CD8-positive, alpha-beta memory T cell (primary cell): ENCODE measurements around the gene CHFR. TPM values are rescaled to one million over a fixed set of nuclear protein-coding genes. Genes with fewer than 3 reads are reported as not detected.
A peak's percentile ranks its signal among the peaks of the same experiment; 100 is the strongest.

Experiments used
- CTCF ChIA-PET: fragments of 350-600 bp; sonication (Branson Sonifier 250); formaldehyde crosslinking; loops from one replicate; lab custom pipeline; 2021; ENCODE audit warnings: antibody characterized with exemption; lab: Charles Lee
- POLR2A ChIA-PET: fragments of 350-600 bp; sonication (Branson Sonifier 250); formaldehyde crosslinking; loops from one replicate; lab custom pipeline; 2021; ENCODE audit warnings: antibody characterized with exemption; lab: Charles Lee
- DNase-seq, 5 donors: peaks; one replicate each; pipeline versions ENCODE4 v3.0.0 to v3.0.0-alpha.2; 2020 to 2022; ENCODE audit warnings: mixed read lengths in 1 of 5
- H3K27ac ChIP-seq: one replicate; pipeline ENCODE4 v1.7.0; 2013; ENCODE audit warnings: low read depth, mild to moderate bottlenecking, low read length, moderate library complexity
- H3K27me3 ChIP-seq: 2 replicates; pipeline ENCODE4 v1.7.0; 2013; ENCODE audit warnings: low read length, mild to moderate bottlenecking; ENCODE audit not compliant: insufficient read depth, poor library complexity, severe bottlenecking
- H3K36me3 ChIP-seq: 2 replicates; pipeline ENCODE4 v1.7.0; 2013; ENCODE audit warnings: mild to moderate bottlenecking, low read length, moderate library complexity; ENCODE audit not compliant: insufficient read depth
- H3K4me1 ChIP-seq: 2 replicates; pipeline ENCODE4 v1.7.0; 2013; ENCODE audit warnings: mild to moderate bottlenecking, low read length, moderate library complexity; ENCODE audit not compliant: insufficient read depth
- H3K4me3 ChIP-seq: 2 replicates; pipeline ENCODE4 v1.7.0; 2013; ENCODE audit warnings: mild to moderate bottlenecking, low read length
- H3K9me3 ChIP-seq: 2 replicates; pipeline ENCODE4 v1.7.0; 2013; ENCODE audit warnings: mild to moderate bottlenecking, low read length
- H3K27ac Mint-ChIP-seq, 8 donors: one replicate each; pipeline ENCODE4 v1.8.0; 2020 to 2021; ENCODE audit warnings: mixed read lengths in 8 of 8, mild to moderate bottlenecking in 6 of 8, inconsistent platforms in 3 of 8, moderate library complexity in 3 of 8
- H3K27me3 Mint-ChIP-seq, 2 donors: one replicate each; pipeline ENCODE4 v1.8.0; 2020 to 2021; ENCODE audit warnings: mixed read lengths in 2 of 2, mild to moderate bottlenecking in 1 of 2, moderate library complexity in 1 of 2
- H3K36me3 Mint-ChIP-seq, 3 donors: one replicate each; pipeline ENCODE4 v1.8.0; 2020 to 2021; ENCODE audit warnings: mixed read lengths in 3 of 3, inconsistent platforms in 1 of 3, mild to moderate bottlenecking in 1 of 3
- H3K4me1 Mint-ChIP-seq, 3 donors: one replicate each; pipeline ENCODE4 v1.8.0; 2020 to 2021; ENCODE audit warnings: mixed read lengths in 3 of 3, inconsistent platforms in 1 of 3, mild to moderate bottlenecking in 1 of 3
- H3K4me3 Mint-ChIP-seq, 7 donors: one replicate each; pipeline ENCODE4 v1.8.0; 2020 to 2021; ENCODE audit warnings: mixed read lengths in 7 of 7, mild to moderate bottlenecking in 6 of 7, moderate library complexity in 4 of 7, inconsistent platforms in 2 of 7
- H3K9me3 Mint-ChIP-seq, 5 donors: one replicate each; pipeline ENCODE4 v1.8.0; 2020 to 2022; ENCODE audit warnings: mixed read lengths in 5 of 5, mild to moderate bottlenecking in 3 of 5, moderate library complexity in 2 of 5, inconsistent platforms in 1 of 5
- polyA plus RNA-seq: library from polyadenylated mRNA; unstranded; fragments of 300-500 nt; fragmentation: Illumina TruSeq; gene quantifications from one replicate; pipeline ENCODE4 v1.2.3, GENCODE V29; 2021
- total RNA-seq, 2 experiments: library from RNA; stranded (reverse); gene quantifications; one replicate each; pipeline ENCODE4 v1.2.3, GENCODE V29; 2021

Gene CHFR
- total and polyA plus RNA-seq, 3 experiments from 2014 or later: 35.0 to 57.7 (median 55.9) TPM

- no peaks in the 10 kb centered on the region for H3K9me3 Mint-ChIP-seq
- ChIA-PET CTCF (interaction anchor here (1.0 to 2.1 kb wide), 2 partner anchors 8 to 31 kb away, joined by 3 to 7 read pairs; no protein-coding TSS in a partner anchor), POLR2A (interaction anchor here (1.1 to 1.4 kb wide), 2 partner anchors 35 to 45 kb away, joined by 4 to 5 read pairs; no protein-coding TSS in a partner anchor)
- H3K36me3 Mint-ChIP-seq: peaks cover 0 to 68% (median 10%) of the 10 kb centered on the region in 3 donors
- Histone ChIP-seq H3K36me3 (peaks cover 14% of the 10 kb centered on the region), H3K27ac (no peak overlapping the region), H3K4me1 (peaks cover 19% of the 10 kb centered on the region), H3K9me3 (no peaks in the 10 kb centered on the region), H3K4me3 (no peak overlapping the region), H3K27me3 (no peaks in the 10 kb centered on the region)
- peak overlapping the region in 3 of 7 donors; percentile 15 to 67 (median 39) for H3K4me3 Mint-ChIP-seq
- H3K27ac Mint-ChIP-seq: peak overlapping the region in 7 of 8 donors; percentile 47 to 91 (median 81)
- DNase-seq: no peak
- no peaks in the 10 kb centered on the region for H3K27me3 Mint-ChIP-seq
- peaks cover 18 to 28% (median 23%) of the 10 kb centered on the region in 3 donors for H3K4me1 Mint-ChIP-seq
These were observed 13.7 kb downstream of the CHFR start for GRCh38 chr12:132873724-132874123.

GRCh38 chr12:132872975-132873421 lies 14.4 kb downstream of the CHFR start:
- H3K9me3 ChIP-seq: no peaks in the 10 kb centered on the region
- H3K27ac ChIP-seq: no peak overlapping the region
- H3K4me1 ChIP-seq: peaks cover 20% of the 10 kb centered on the region
- peaks cover 18 to 28% (median 24%) of the 10 kb centered on the region in 3 donors for H3K4me1 Mint-ChIP-seq
- H3K9me3 Mint-ChIP-seq: no peaks in the 10 kb centered on the region
- POLR2A ChIA-PET: interaction anchor here (0.7 to 1.4 kb wide), 4 partner anchors 14 to 44 kb away, joined by 3 to 5 read pairs (median 4); partner anchors contain the start of gene CHFR
- peak in 3 of 5 donors; percentile 18 to 54 (median 51) for DNase-seq
- H3K27me3 ChIP-seq: no peaks in the 10 kb centered on the region
- peak overlapping the region in 7 of 8 donors; percentile 57 to 94 (median 87) for H3K27ac Mint-ChIP-seq
- no peaks in the 10 kb centered on the region for H3K27me3 Mint-ChIP-seq
- no peak overlapping the region for H3K4me3 ChIP-seq
- H3K4me3 Mint-ChIP-seq: peak overlapping the region in 6 of 7 donors; percentile 43 to 85 (median 64)
- peaks cover 14% of the 10 kb centered on the region for H3K36me3 ChIP-seq
- peaks cover 0 to 73% (median 9%) of the 10 kb centered on the region in 3 donors for H3K36me3 Mint-ChIP-seq
- CTCF ChIA-PET: interaction anchor here (1.0 to 2.1 kb wide), 2 partner anchors 9 to 32 kb away, joined by 3 to 7 read pairs; no protein-coding TSS in a partner anchor

DNA sequence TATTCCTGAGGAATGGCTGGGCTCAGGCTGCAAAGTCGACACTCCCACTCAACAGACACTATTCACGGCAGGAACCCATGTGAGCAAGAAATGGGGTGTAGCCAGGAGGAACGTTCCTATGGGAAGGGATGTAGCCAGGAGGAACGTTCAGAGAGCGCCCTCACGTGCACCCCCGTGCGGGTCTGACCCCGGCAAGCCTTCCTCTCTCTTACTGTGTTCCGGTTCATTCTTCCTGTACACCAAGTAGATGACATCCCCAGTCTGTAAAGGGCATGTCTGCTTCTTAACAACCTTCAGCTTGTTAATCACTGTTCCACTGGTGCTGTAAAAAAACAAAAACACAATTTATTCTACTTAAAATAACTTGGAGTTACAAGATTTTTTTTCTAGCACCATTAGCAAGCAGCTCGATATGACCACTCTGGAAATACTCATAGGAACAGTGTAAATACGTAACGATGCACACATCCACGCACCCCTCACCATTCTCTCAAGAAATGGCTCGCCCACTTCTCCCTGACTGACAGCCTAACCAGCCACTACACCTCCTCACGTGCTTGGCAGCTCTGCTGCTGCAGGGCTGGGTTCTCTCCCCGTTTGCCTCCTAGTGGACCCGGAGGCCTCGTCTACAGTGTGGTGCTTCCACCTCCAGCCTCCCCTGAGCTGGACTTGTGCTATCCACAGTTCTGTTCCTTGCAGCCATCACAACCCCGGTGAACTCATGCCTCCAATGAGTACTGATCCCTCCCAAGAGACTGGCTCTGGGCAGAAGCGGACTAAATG lies 15.1 kb downstream of the CHFR start:
- Histone ChIP-seq H3K4me3 (no peak overlapping the region), H3K36me3 (peaks cover 13% of the 10 kb centered on the region), H3K27ac (no peak overlapping the region), H3K9me3 (no peaks in the 10 kb centered on the region), H3K4me1 (peaks cover 27% of the 10 kb centered on the region), H3K27me3 (no peaks in the 10 kb centered on the region)
- H3K4me1 Mint-ChIP-seq: peaks cover 21 to 31% (median 30%) of the 10 kb centered on the region in 3 donors
- H3K36me3 Mint-ChIP-seq: peaks cover 0 to 75% (median 11%) of the 10 kb centered on the region in 3 donors
- CTCF ChIA-PET: interaction anchor here (1.1 to 2.1 kb wide), 2 partner anchors 32 to 43 kb away, joined by 3 to 7 read pairs; partner anchors contain the start of gene GOLGA3
- no peaks in the 10 kb centered on the region for H3K9me3 Mint-ChIP-seq
- peak in 1 of 5 donors; percentile 17 for DNase-seq
- peak overlapping the region in 4 of 7 donors; percentile 59 to 75 (median 64) for H3K4me3 Mint-ChIP-seq
- peak overlapping the region in 7 of 8 donors; percentile 33 to 94 (median 72) for H3K27ac Mint-ChIP-seq
- H3K27me3 Mint-ChIP-seq: no peaks in the 10 kb centered on the region
- POLR2A ChIA-PET: interaction anchor here (0.7 to 1.4 kb wide), 4 partner anchors 15 to 43 kb away, joined by 3 to 5 read pairs (median 4); partner anchors contain the start of gene CHFR

DNA sequence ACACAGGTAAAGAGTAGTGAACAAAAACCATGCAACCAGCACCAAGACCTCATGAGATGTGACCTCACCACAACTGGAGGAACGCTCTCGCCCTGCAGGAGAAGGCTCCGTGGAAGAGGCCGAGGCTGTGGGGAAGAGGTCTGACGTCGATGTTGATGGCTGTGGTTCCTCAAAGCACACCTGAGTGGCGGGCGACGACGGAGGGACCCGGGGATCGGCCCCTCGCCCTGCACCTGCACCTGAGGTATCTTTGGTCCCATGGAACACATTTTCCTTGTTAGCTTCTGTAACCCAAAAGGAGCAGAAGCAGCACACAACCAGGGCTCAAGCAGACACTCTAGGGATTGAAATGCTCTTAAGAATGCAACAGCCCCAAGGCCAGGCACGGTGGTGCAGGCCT lies 17.9 kb downstream of the CHFR start:
- peaks cover 26 to 41% (median 33%) of the 10 kb centered on the region in 3 donors for H3K4me1 Mint-ChIP-seq
- DNase-seq: no peak
- H3K27ac ChIP-seq: no peak overlapping the region
- no peak overlapping the region for H3K4me3 ChIP-seq
- H3K36me3 Mint-ChIP-seq: peaks cover 0 to 73% (median 17%) of the 10 kb centered on the region in 3 donors
- no peaks in the 10 kb centered on the region for H3K27me3 ChIP-seq
- H3K9me3 ChIP-seq: no peaks in the 10 kb centered on the region
- POLR2A ChIA-PET: interaction anchor here (0.7 kb wide), 1 partner anchor 22 kb away, joined by 3 read pairs; no protein-coding TSS in a partner anchor
- no peaks in the 10 kb centered on the region for H3K27me3 Mint-ChIP-seq
- CTCF ChIA-PET: no interaction called here
- no peaks in the 10 kb centered on the region for H3K9me3 Mint-ChIP-seq
- H3K36me3 ChIP-seq: peaks cover 15% of the 10 kb centered on the region
- no peak overlapping the region for H3K27ac Mint-ChIP-seq
- H3K4me1 ChIP-seq: peaks cover 41% of the 10 kb centered on the region
- no peak overlapping the region for H3K4me3 Mint-ChIP-seq

- Mint-ChIP-seq H3K27ac (peak overlapping the region in 5 of 8 donors; percentile 29 to 83 (median 34)), H3K9me3 (no peaks in the 10 kb centered on the region), H3K4me1 (peaks cover 13 to 23% (median 15%) of the 10 kb centered on the region in 3 donors), H3K27me3 (no peaks in the 10 kb centered on the region), H3K4me3 (peak overlapping the region in 1 of 7 donors; percentile 47), H3K36me3 (peaks cover 0 to 67% (median 17%) of the 10 kb centered on the region in 3 donors)
- Histone ChIP-seq H3K9me3 (no peaks in the 10 kb centered on the region), H3K27ac (no peak overlapping the region), H3K27me3 (no peaks in the 10 kb centered on the region), H3K36me3 (peaks cover 14% of the 10 kb centered on the region), H3K4me3 (no peak overlapping the region), H3K4me1 (peaks cover 22% of the 10 kb centered on the region)
- DNase-seq: no peak
- ChIA-PET POLR2A (no interaction called here), CTCF (no interaction called here)
These were observed 21.1 kb downstream of the CHFR start for GRCh38 chr12:132866251-132866828.

DNA sequence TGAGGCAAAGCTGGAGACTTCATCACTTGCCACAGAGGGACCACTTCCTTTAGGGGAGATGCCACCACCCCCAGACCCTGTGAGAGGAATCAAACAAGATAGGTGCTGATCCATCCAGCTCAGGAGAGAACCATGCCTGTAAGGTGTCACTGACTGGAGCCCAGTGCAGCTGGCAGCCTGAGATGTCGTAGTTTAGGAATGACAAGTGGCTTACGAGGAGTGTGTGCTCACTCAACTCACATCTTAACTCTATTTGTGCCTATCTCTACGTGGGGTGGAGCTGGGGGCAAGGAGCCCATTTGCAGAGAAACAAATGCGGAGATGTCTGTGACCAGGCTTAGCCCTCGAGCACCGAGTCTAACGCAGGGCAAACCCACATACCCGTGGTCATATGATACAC lies 25.8 kb downstream of the CHFR start:
- no peaks in the 10 kb centered on the region for H3K9me3 Mint-ChIP-seq
- no peaks in the 10 kb centered on the region for H3K9me3 ChIP-seq
- ChIA-PET CTCF (interaction anchor here (2.3 kb wide), 1 partner anchor 43 kb away, joined by 5 read pairs; no protein-coding TSS in a partner anchor), POLR2A (no interaction called here)
- no peak for DNase-seq
- H3K36me3 Mint-ChIP-seq: peaks cover 6 to 63% (median 19%) of the 10 kb centered on the region in 3 donors
- H3K4me3 ChIP-seq: no peak overlapping the region
- no peaks in the 10 kb centered on the region for H3K27me3 ChIP-seq
- H3K27ac Mint-ChIP-seq: peak overlapping the region in 2 of 8 donors; percentile 65 to 78
- no peak overlapping the region for H3K4me3 Mint-ChIP-seq
- H3K27me3 Mint-ChIP-seq: no peaks in the 10 kb centered on the region
- H3K4me1 ChIP-seq: peaks cover 7% of the 10 kb centered on the region
- H3K27ac ChIP-seq: no peak overlapping the region
- peaks cover 31% of the 10 kb centered on the region for H3K36me3 ChIP-seq
- peaks cover 3 to 8% (median 4%) of the 10 kb centered on the region in 3 donors for H3K4me1 Mint-ChIP-seq

- Histone ChIP-seq H3K27ac (no peak overlapping the region), H3K4me1 (no peaks in the 10 kb centered on the region), H3K4me3 (no peak overlapping the region), H3K36me3 (peaks cover 33% of the 10 kb centered on the region), H3K9me3 (no peaks in the 10 kb centered on the region), H3K27me3 (no peaks in the 10 kb centered on the region)
- no peak for DNase-seq
- Mint-ChIP-seq H3K36me3 (peaks cover 15 to 69% (median 27%) of the 10 kb centered on the region in 3 donors), H3K27ac (no peak overlapping the region), H3K27me3 (no peaks in the 10 kb centered on the region), H3K4me1 (no peaks in the 10 kb centered on the region), H3K4me3 (no peak overlapping the region), H3K9me3 (no peaks in the 10 kb centered on the region)
- POLR2A ChIA-PET: no interaction called here
- CTCF ChIA-PET: no interaction called here
These were observed 28.6 kb downstream of the CHFR start for GRCh38 chr12:132858718-132859266.
